Endothelial cell (in vitro differentiated cells): Measurements from ENCODE around the gene RAD51. TPM values are rescaled to one million over a fixed set of nuclear protein-coding genes. Genes with fewer than 3 reads are reported as not detected.

Experiments
- DNase-seq: peaks from one replicate; pipeline ENCODE4 v3.0.0; 2021; ENCODE audit warnings: low spot score
- H3K27ac Mint-ChIP-seq: one replicate; pipeline ENCODE4 v1.8.0; 2021; ENCODE audit warnings: mixed read lengths, inconsistent platforms; ENCODE audit not compliant: unreplicated experiment
- H3K27me3 Mint-ChIP-seq: one replicate; pipeline ENCODE4 v1.8.0; 2021; ENCODE audit warnings: mild to moderate bottlenecking, moderate library complexity, mixed read lengths, inconsistent platforms; ENCODE audit not compliant: unreplicated experiment
- H3K36me3 Mint-ChIP-seq: one replicate; pipeline ENCODE4 v1.8.0; 2021; ENCODE audit warnings: mild to moderate bottlenecking, low read depth, mixed read lengths, inconsistent platforms; ENCODE audit not compliant: unreplicated experiment
- H3K4me1 Mint-ChIP-seq: one replicate; pipeline ENCODE4 v1.8.0; 2021; ENCODE audit warnings: mild to moderate bottlenecking, mixed read lengths, inconsistent platforms; ENCODE audit not compliant: unreplicated experiment
- H3K4me3 Mint-ChIP-seq: one replicate; pipeline ENCODE4 v1.8.0; 2021; ENCODE audit warnings: mild to moderate bottlenecking, mixed read lengths, inconsistent platforms; ENCODE audit not compliant: unreplicated experiment
- H3K9me3 Mint-ChIP-seq: one replicate; pipeline ENCODE4 v1.8.0; 2021; ENCODE audit warnings: mixed read lengths, inconsistent platforms; ENCODE audit not compliant: unreplicated experiment
- CTCF ChIP-seq: fragments of 200-600 bp; sonication (generic); IDR thresholded peaks from one replicate; pipeline ENCODE4 v1.5.0; 2021; ENCODE audit warnings: antibody characterized with exemption; ENCODE audit not compliant: unreplicated experiment
- total RNA-seq: library from RNA; stranded (reverse); fragmentation: NEBNext Ultra II Directional; extraction: Animal tissue kit (Norgen Biotek cat#: 25700); gene quantifications from one replicate; pipeline ENCODE4 v1.2.1, GENCODE V29; 2021; ENCODE audit not compliant: unreplicated experiment

The RAD51 gene
- total RNA-seq, 1 donor from 2014 or later = 9.6 TPM

- Mint-ChIP-seq H3K36me3 (peaks cover 29% of the 10 kb centered on the region), H3K9me3 (no peaks in the 10 kb centered on the region), H3K4me3 (no peak overlapping the region), H3K27ac (no peak overlapping the region), H3K27me3 (peaks cover 10% of the 10 kb centered on the region), H3K4me1 (no peaks in the 10 kb centered on the region)
- TF ChIP-seq CTCF = no peak
- DNase-seq = no peak
These were observed 78.9 kb downstream of the RAD51 start for GRCh38 chr15:40773902-40774301.

DNA sequence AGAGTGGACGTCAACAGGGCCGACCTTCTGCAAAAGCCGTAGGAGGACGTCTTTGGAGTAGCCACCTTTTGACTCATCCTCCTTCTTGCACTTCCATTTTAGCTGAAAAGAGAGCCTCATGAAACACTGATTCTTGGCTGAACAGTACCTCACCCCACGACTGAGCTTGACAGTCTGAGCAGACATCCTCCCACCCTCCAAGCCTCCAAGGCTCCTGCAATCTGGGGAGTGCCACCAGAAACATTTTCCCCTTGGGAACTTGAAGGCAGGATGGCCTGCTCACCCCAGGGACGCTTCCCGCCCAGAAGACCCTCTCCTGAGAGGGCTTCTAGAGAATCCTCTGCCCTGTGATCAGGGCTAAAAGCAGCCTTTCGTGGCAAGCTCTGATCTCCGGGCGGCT is 80.0 kb downstream of the RAD51 start:
- Mint-ChIP-seq H3K27ac (no peak overlapping the region), H3K27me3 (peaks cover 10% of the 10 kb centered on the region), H3K4me3 (peak overlapping the region; percentile 38), H3K9me3 (no peaks in the 10 kb centered on the region), H3K4me1 (no peaks in the 10 kb centered on the region), H3K36me3 (peaks cover 35% of the 10 kb centered on the region)
- no peak for DNase-seq
- no peak for TF ChIP-seq CTCF

- peaks cover 38% of the 10 kb centered on the region for H3K36me3 Mint-ChIP-seq
- no peak overlapping the region for H3K4me3 Mint-ChIP-seq
- TF ChIP-seq CTCF = no peak
- H3K9me3 Mint-ChIP-seq = no peaks in the 10 kb centered on the region
- no peak overlapping the region for H3K27ac Mint-ChIP-seq
- no peak for DNase-seq
- H3K27me3 Mint-ChIP-seq = peaks cover 7% of the 10 kb centered on the region
- no peaks in the 10 kb centered on the region for H3K4me1 Mint-ChIP-seq
These were observed 81.0 kb downstream of the RAD51 start for GRCh38 chr15:40775740-40776536.

GRCh38 chr15:40776537-40777141 is 81.7 kb downstream of the RAD51 start:
- H3K4me3 Mint-ChIP-seq = peak overlapping the region; percentile 51
- H3K9me3 Mint-ChIP-seq = no peaks in the 10 kb centered on the region
- no peak for TF ChIP-seq CTCF
- peaks cover 6% of the 10 kb centered on the region for H3K27me3 Mint-ChIP-seq
- H3K27ac Mint-ChIP-seq = no peak overlapping the region
- peaks cover 36% of the 10 kb centered on the region for H3K36me3 Mint-ChIP-seq
- no peaks in the 10 kb centered on the region for H3K4me1 Mint-ChIP-seq
- no peak for DNase-seq

Other genes starting within 250 kb of the RAD51 start
- gene CHST14, start 224.2 kb upstream of the RAD51 start, total RNA-seq = 36.5 TPM
- 40.4 TPM for gene CCDC32, start 130.1 kb upstream of the RAD51 start, total RNA-seq
- gene RPUSD2, start 125.9 kb upstream of the RAD51 start, total RNA-seq = 11.5 TPM
- 9.5 TPM for gene KNL1, start 100.9 kb upstream of the RAD51 start, total RNA-seq
- gene RMDN3, start 60.1 kb downstream of the RAD51 start, total RNA-seq = 34.4 TPM
- 4.6 TPM for gene GCHFR, start 68.9 kb downstream of the RAD51 start, total RNA-seq
- not detected for gene C15orf62, start 74.8 kb downstream of the RAD51 start, total RNA-seq
- 31.5 TPM for gene ZFYVE19, start 111.9 kb downstream of the RAD51 start, total RNA-seq
- gene DNAJC17, start 112.3 kb downstream of the RAD51 start, total RNA-seq = 55.6 TPM
- not detected for gene PPP1R14D, start 133.5 kb downstream of the RAD51 start, total RNA-seq
- gene SPINT1, start 148.9 kb downstream of the RAD51 start, total RNA-seq = 28.6 TPM
- 1.4 TPM for gene RHOV, start 179.1 kb downstream of the RAD51 start, total RNA-seq
- 39.2 TPM for gene VPS18, start 199.3 kb downstream of the RAD51 start, total RNA-seq
- 257 TPM for gene DLL4, start 234.2 kb downstream of the RAD51 start, total RNA-seq